ENCODE results near the gene RPS24. TPM values are rescaled to one million over a fixed set of nuclear protein-coding genes. Genes with fewer than 3 reads are reported as not detected.

Gene RPS24
- total and polyA plus RNA-seq, 2 of the 13 experiments (the other 11 are each of a cell fraction or from before 2014, with no cell fraction given): 2,690 to 3,319 TPM

- Histone ChIP-seq H2AFZ (ENCODE audit: low read length) (no peak overlapping the region), H3K9ac (ENCODE audit: insufficient read depth, low read depth, low read length) (no peak overlapping the region), H3K4me2 (ENCODE audit: low read depth, low read length) (no peak overlapping the region), H3K36me3 (replicated peaks in 1 of 2; ENCODE audit: control insufficient read depth in 1 of 2, insufficient read depth in 2 of 2, low read length in 2 of 2) (peaks cover 28 to 71% of the 10 kb centered on the region in 2 experiments), H3K79me2 (ENCODE audit: insufficient read depth, low read length) (peaks cover 44% of the 10 kb centered on the region), H3K27me3 (ENCODE audit: control insufficient read depth in 1 of 2, insufficient read depth in 2 of 2, low read length in 2 of 2) (no peaks in the 10 kb centered on the region), H3K4me1 (ENCODE audit: insufficient read depth, low read length) (peaks cover 52% of the 10 kb centered on the region), H3K9me3 (ENCODE audit: low read length) (no peaks in the 10 kb centered on the region), H4K20me1 (ENCODE audit: insufficient read depth, low read length) (peaks cover 81% of the 10 kb centered on the region), H3K4me3 (replicated peaks in 1 of 3; ENCODE audit: insufficient read depth in 1 of 3, low read depth in 2 of 3, low read length in 3 of 3) (no peak overlapping the region), H3K27ac (ENCODE audit: extremely low read length, insufficient read depth, low read length) (no peak overlapping the region)
- no TSS peak for BruUV-seq (replicated peaks)
- ChIA-PET CTCF (ENCODE audit: low intra/inter-chr PET ratio, low total read pairs) (no interaction called here), POLR2A (no interaction called here)
- ATAC-seq (no peak), FAIRE-seq (no peak), DNase-seq (ENCODE audit: low spot score) (no peak)
- 97% methylated on average over 3 of the region's 3 CpGs for WGBS (ENCODE audit: low lambda C conversion rate)
- in situ Hi-C loops (cut with HindIII; ENCODE audit: extremely low pct_ligation_motif_present, low pct_unique_long_range_greater_than_20kb): no loop called here
- TF ChIP-seq PAWR (CRISPR knock-in tag; IDR thresholded peaks at IDR 0.05; ENCODE audit: borderline replicate concordance) (no peak), RBM22 (optimal IDR thresholded peaks at IDR 0.05; ENCODE audit: low read length) (peak; percentile 55), POLR2G (IDR thresholded peaks at IDR 0.05; ENCODE audit: low read depth, low read length) (0 out of 2 replicates have a peak, but pooled peaks have one; percentile 28), RBFOX2 (IDR thresholded peaks at IDR 0.05; ENCODE audit: low read depth, low read length) (peak; percentile 5; the same call in 1 of the 2 replicates)
- intact Hi-C loops (cut with micrococcal nuclease; ENCODE audit: unreplicated experiment): loop anchor here (10.0 kb wide), 2 partner anchors 265 to 385 kb away; no protein-coding TSS in a partner anchor
Observed at GRCh38 chr10:78039743-78040142, 6.1 kb downstream of the RPS24 start.

DNA sequence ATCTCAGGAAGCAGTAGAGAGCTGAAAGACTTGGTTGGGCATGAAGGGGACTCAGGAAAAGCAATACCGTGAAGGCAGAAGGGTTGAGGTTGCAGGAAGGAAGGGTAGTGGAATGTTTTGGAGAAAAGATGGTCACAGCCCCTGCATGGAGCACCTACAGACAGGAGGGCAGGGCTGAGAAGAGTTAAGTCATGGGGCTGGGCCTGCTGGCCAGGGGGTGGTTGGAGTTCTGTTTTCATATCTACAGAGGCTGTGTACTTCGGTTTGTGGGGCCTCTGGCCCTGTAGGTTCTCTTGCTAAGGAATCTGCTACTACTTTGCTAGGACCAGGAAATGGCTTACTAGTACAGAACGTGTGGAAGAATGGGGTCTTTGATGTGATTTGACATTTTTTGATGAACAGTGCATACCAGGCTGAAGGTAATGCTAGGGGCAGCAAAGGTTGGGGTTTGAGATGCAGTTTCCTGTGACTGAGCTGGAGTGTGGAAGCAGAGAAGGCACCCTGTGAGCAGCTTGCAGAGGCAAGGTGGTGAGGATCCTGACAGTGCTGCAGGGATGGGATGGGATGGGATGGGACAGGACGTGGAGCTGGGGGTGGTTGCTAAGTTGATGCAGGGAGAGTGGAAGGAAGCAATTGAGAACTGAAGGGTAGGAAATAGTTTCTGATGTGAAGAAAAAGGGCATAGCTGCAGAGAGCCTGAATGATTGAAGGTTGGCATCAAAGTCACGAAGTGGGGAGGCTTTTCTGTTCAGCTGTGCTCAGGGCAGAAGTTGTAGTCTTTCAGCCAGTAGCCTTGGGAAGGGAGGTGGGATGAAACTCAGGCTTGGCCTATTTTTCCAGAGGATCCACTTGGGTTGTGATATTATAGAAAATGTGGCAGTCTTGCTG is 7.8 kb downstream of the RPS24 start:
- in situ Hi-C loops (cut with HindIII; ENCODE audit: extremely low pct_ligation_motif_present, low pct_unique_long_range_greater_than_20kb) (no loop called here), intact Hi-C loops (cut with micrococcal nuclease; ENCODE audit: unreplicated experiment) (loop anchor here (10.0 kb wide), 2 partner anchors 263 to 383 kb away; no protein-coding TSS in a partner anchor)
- Histone ChIP-seq H3K27me3 (ENCODE audit: control insufficient read depth in 1 of 2, insufficient read depth in 2 of 2, low read length in 2 of 2) (no peaks in the 10 kb centered on the region), H3K27ac (ENCODE audit: extremely low read length, insufficient read depth, low read length) (no peak overlapping the region), H3K4me1 (ENCODE audit: insufficient read depth, low read length) (peaks cover 35% of the 10 kb centered on the region), H3K79me2 (ENCODE audit: insufficient read depth, low read length) (peaks cover 27% of the 10 kb centered on the region), H3K9ac (ENCODE audit: insufficient read depth, low read depth, low read length) (no peak overlapping the region), H3K4me3 (replicated peaks in 1 of 3; ENCODE audit: insufficient read depth in 1 of 3, low read depth in 2 of 3, low read length in 3 of 3) (no peak overlapping the region), H4K20me1 (ENCODE audit: insufficient read depth, low read length) (peaks cover 64% of the 10 kb centered on the region), H3K36me3 (replicated peaks in 1 of 2; ENCODE audit: control insufficient read depth in 1 of 2, insufficient read depth in 2 of 2, low read length in 2 of 2) (peaks cover 22 to 57% of the 10 kb centered on the region in 2 experiments), H3K4me2 (ENCODE audit: low read depth, low read length) (no peak overlapping the region), H3K9me3 (ENCODE audit: low read length) (no peaks in the 10 kb centered on the region), H2AFZ (ENCODE audit: low read length) (no peak overlapping the region)
- no peak for ATAC-seq
- no TSS peak for BruUV-seq (replicated peaks)
- POLR2A ChIA-PET: interaction anchor here (0.7 kb wide), 1 partner anchor 397 kb away, joined by 3 read pairs; no protein-coding TSS in a partner anchor
- CTCF ChIA-PET (ENCODE audit: low intra/inter-chr PET ratio, low total read pairs): no interaction called here
- no peak for DNase-seq (ENCODE audit: low spot score)
- FAIRE-seq: no peak
- 85% methylated on average over 5 of the region's 5 CpGs for whole genome bisulfite sequencing (ENCODE audit: low lambda C conversion rate)
- TF ChIP-seq HNRNPK (IDR thresholded peaks at IDR 0.05; ENCODE audit: low read depth, low read length, poor library complexity, severe bottlenecking) (no peak), EZH2 (conservative IDR thresholded peaks at IDR 0.05; ENCODE audit: low read depth, low read length) (no peak), CEBPZ (IDR thresholded peaks at IDR 0.05; ENCODE audit: low read length) (no peak), NFE2L1 (CRISPR knock-in tag; IDR thresholded peaks at IDR 0.05; ENCODE audit: borderline replicate concordance) (no peak), MTF1 (CRISPR knock-in tag; IDR thresholded peaks at IDR 0.05) (no peak), TCF7L2 (IDR thresholded peaks at IDR 0.05; ENCODE audit: low read depth, low read length) (no peak), MAZ (IDR thresholded peaks at IDR 0.05; ENCODE audit: borderline replicate concordance, low read depth, low read length) (no peak), MAZ (CRISPR knock-in tag; IDR thresholded peaks at IDR 0.05; ENCODE audit: low read depth) (no peak), ISX (CRISPR knock-in tag; conservative IDR thresholded peaks at IDR 0.05) (no peak), ZNF782 (CRISPR knock-in tag; IDR thresholded peaks at IDR 0.05; ENCODE audit: borderline replicate concordance) (no peak), ZNF124 (CRISPR knock-in tag; IDR thresholded peaks at IDR 0.05) (no peak)

All from HepG2 (cell line).